Activated T-cell treated with anti-CD3 and anti-CD28 coated beads, Interleukin-2, amount 50 U/mL, for 4 hours (primary cell): Measurements from ENCODE around the gene GOLGA1. TPM values are rescaled to one million over a fixed set of nuclear protein-coding genes. Genes with fewer than 3 reads are reported as not detected.

ENCODE experiments used
- ATAC-seq, 2 donors: fragments of 200-7000 bp; cut with Tn5 transposase; one replicate each; pipeline ENCODE4 v1.10.0; 2021
- DNase-seq: peaks from one replicate; pipeline ENCODE4 v3.0.0-alpha.2; 2020
- H3K27me3 Mint-ChIP-seq: one replicate; pipeline ENCODE4 v1.8.0; 2021; ENCODE audit warnings: low read depth, mixed read lengths
- H3K36me3 Mint-ChIP-seq: one replicate; pipeline ENCODE4 v1.8.0; 2022; ENCODE audit warnings: mixed read lengths; ENCODE audit not compliant: insufficient read depth
- H3K4me1 Mint-ChIP-seq: one replicate; pipeline ENCODE4 v1.8.0; 2021; ENCODE audit warnings: low read depth, mixed read lengths
- H3K4me3 Mint-ChIP-seq: one replicate; pipeline ENCODE4 v1.8.0; 2021; ENCODE audit warnings: mild to moderate bottlenecking, moderate library complexity, mixed read lengths
- H3K9me3 Mint-ChIP-seq: one replicate; pipeline ENCODE4 v1.8.0; 2021; ENCODE audit warnings: mixed read lengths
- total RNA-seq, 3 donors: library from RNA; stranded (reverse); gene quantifications; one replicate each; pipeline ENCODE4 v1.2.1, GENCODE V29; 2021

GOLGA1 gene
- total RNA-seq, 3 donors from 2014 or later = 13.0 to 15.4 (median 14.0) TPM

GRCh38 chr9:124882231-124882630, 58.7 kb downstream of the GOLGA1 start:
- no peaks in the 10 kb centered on the region for H3K9me3 Mint-ChIP-seq
- ATAC-seq = no peak
- no peaks in the 10 kb centered on the region for H3K27me3 Mint-ChIP-seq
- peaks cover 36% of the 10 kb centered on the region for H3K36me3 Mint-ChIP-seq
- DNase-seq = no peak
- H3K4me1 Mint-ChIP-seq = no peaks in the 10 kb centered on the region
- no peak overlapping the region for H3K4me3 Mint-ChIP-seq

DNA sequence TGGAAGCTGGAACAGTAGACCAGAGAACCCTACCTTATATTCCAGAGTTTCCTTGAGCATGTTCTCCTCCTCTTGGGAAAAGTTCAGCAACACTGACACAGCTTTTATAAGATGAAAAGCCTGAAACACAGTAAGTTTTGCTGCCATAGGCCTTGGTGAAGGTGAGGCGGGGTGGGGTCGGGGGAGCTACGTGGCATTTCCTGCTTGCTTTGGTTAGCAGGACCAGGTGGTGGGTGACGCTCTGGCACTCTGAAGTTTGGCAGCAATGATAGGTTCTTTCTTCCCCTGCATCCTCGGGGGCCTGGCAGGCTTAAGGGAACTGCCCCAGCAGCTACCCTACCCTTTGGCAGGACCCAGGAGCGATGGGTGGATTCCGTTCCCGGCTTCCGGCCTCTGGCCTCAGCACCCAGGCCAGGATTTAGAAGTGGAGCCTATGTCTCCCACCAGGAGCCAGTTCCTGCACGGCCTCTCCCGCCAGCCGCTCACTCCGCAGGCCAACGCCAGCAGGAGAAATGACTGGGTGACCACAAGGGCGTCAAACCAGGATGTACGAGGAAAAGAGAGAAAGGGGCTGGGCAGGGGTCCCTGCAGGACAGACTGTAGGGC, 59.6 kb downstream of the GOLGA1 start:
- Mint-ChIP-seq H3K36me3 (peaks cover 31% of the 10 kb centered on the region), H3K27me3 (no peaks in the 10 kb centered on the region)

DNA sequence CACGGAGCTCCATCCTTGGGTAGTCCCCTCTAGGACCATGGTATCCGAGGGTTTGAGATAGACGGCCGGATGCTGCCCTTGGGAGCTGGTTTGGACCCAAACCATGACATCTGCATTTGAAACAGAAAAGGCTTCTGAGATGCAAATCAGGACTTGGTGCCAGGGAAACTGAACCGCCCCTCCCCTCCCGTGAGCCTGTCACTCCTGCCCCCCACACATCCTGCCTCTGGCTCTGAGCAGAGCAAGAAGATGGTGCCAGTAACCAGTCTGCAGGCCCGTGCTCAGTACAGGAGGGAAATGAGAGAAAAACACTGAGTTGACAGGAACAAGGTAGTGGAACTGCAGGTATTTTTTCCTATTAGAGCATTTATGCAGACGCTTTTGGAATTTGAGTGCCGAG, 60.4 kb downstream of the GOLGA1 start:
- ATAC-seq (no peak), DNase-seq (no peak)
- Mint-ChIP-seq H3K4me1 (peaks cover 3% of the 10 kb centered on the region), H3K4me3 (no peak overlapping the region), H3K36me3 (peaks cover 25% of the 10 kb centered on the region), H3K9me3 (no peaks in the 10 kb centered on the region), H3K27me3 (no peaks in the 10 kb centered on the region)

More for the DNA sequence above, 59.6 kb downstream of the GOLGA1 start:
- Mint-ChIP-seq H3K4me1 (peaks cover 3% of the 10 kb centered on the region), H3K9me3 (no peaks in the 10 kb centered on the region), H3K4me3 (no peak overlapping the region)
- ATAC-seq (no peak), DNase-seq (no peak)

DNA sequence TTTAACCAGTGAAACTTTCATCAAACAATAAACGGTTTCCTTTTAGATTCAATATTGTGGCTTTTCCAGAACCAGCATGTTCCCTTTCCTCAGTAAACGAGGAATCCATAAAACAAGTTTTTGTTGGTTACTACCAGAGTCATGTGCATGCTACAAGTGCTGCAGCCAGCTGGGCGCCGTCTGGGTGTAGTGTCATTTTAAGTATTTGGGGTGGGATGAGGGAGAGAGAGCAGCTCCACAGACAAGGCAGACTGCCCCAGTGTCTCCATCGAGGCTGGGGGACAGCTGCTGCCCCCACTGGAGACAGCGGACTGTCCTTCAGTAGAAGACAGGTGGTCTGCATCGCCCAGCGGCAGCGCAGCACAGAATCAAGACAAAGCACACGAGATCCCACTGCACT, 61.7 kb downstream of the GOLGA1 start:
- DNase-seq (no peak), ATAC-seq (no peak)
- Mint-ChIP-seq H3K36me3 (peaks cover 29% of the 10 kb centered on the region), H3K4me1 (peaks cover 12% of the 10 kb centered on the region), H3K9me3 (no peaks in the 10 kb centered on the region), H3K27me3 (no peaks in the 10 kb centered on the region), H3K4me3 (no peak overlapping the region)

DNA sequence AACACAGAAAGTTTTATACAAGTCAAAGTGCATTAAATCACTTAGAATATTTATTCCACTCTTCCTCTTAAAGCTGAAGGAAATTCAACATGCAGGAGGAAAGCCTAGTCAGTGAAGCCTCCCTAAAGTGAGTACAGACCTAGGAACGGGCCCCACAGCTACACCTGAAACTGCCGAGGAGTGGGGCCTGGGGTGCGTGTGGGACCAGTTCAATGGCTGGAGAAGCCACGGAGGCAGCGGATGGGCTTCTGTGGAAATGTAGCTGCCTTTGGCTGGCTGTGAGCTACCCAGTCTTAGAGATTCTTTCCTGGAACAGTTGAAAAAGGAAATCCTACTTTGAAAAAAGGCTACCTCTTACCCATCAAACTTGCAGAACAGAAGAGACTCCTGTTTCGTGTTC, 62.4 kb downstream of the GOLGA1 start:
- DNase-seq (no peak), ATAC-seq (no peak)
- H3K9me3 Mint-ChIP-seq = no peaks in the 10 kb centered on the region
- H3K4me3 Mint-ChIP-seq = no peak overlapping the region
- H3K36me3 Mint-ChIP-seq = peaks cover 34% of the 10 kb centered on the region
- H3K4me1 Mint-ChIP-seq = peaks cover 19% of the 10 kb centered on the region
- no peaks in the 10 kb centered on the region for H3K27me3 Mint-ChIP-seq

DNA sequence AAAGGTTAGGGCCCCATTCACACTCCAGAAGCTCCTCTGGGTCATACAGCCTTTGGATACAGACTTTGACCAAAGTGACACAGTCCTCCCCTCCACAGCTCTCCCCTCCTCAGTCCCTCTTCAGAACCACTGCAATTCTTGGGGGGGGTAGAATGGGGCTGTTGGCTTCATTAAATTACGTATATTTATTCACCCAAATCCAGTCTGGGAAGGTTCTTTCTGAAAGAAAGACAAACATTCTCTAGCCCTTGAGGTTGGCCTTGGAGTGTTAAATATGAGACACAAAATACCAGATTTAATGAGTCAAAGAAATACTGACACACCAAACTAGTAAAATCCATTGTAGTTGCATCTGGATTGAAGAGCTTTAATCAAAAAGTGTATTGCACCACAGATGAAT, 62.9 kb downstream of the GOLGA1 start:
- Mint-ChIP-seq H3K36me3 (peaks cover 39% of the 10 kb centered on the region), H3K9me3 (no peaks in the 10 kb centered on the region), H3K27me3 (no peaks in the 10 kb centered on the region), H3K4me3 (no peak overlapping the region), H3K4me1 (peaks cover 24% of the 10 kb centered on the region)
- ATAC-seq (no peak), DNase-seq (no peak)

DNA sequence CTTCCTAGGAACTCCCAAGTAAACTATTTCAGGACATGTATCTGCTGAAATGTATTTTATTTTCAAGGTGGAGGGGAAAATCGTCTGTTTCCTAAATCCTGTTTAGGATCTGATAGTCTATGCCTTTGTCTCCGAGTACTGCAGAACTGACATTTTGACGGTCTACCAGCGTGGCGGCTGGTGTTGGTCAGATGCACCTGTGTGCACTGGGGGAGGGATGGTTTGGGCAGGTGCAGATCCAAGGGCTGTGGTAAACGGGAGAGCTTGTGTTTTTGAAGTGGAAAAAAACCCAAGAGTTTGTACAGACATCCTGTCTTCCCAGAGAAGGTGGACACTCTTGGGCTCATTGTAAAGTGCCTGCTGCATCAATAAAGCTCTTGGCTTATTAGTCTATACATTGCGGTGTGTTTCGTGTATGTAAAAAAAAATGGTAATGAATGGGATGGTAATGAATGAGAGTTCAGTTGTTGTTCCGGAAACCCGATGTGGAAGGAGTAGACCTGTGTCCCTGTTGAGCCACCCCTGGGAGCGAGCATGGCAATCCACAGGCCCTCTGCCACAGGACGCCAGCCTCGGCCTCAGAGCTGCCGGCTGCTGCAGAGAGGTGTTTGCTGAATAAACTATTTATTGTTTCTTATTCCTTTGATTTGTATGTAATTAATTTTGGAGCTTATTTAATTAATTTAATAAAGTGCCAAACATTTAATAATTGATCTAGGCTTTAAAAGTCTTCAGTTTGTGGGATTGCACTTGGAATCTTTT, 63.7 kb downstream of the GOLGA1 start:
- Mint-ChIP-seq H3K4me3 (no peak overlapping the region), H3K36me3 (peaks cover 41% of the 10 kb centered on the region), H3K27me3 (no peaks in the 10 kb centered on the region), H3K9me3 (no peaks in the 10 kb centered on the region), H3K4me1 (peaks cover 32% of the 10 kb centered on the region)
- DNase-seq (no peak), ATAC-seq (no peak)

DNA sequence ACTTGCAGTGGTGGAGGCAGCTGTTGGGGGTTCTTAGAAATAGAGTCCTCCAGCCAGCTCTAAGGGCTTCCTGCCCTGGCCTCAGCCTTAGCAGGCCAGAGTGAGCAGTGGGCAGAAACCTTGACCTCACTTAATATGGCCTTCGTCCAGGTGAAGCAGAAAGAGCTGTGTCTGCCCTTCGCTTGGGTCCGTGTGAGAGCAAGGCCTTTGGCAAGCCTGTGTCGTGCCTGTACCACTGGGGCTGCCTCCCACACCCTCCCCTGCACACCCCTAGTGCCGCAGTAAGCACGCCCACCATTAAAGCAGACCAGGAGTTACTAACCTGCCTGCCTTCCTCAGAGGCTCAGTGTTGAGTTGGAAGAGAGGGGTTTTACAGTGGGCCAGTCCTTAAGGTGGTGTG, 65.4 kb downstream of the GOLGA1 start:
- H3K9me3 Mint-ChIP-seq = no peaks in the 10 kb centered on the region
- DNase-seq = no peak
- H3K36me3 Mint-ChIP-seq = peaks cover 49% of the 10 kb centered on the region
- H3K4me3 Mint-ChIP-seq = no peak overlapping the region
- no peak for ATAC-seq
- H3K4me1 Mint-ChIP-seq = peaks cover 49% of the 10 kb centered on the region
- H3K27me3 Mint-ChIP-seq = no peaks in the 10 kb centered on the region

GRCh38 chr9:124873664-124874063, 67.2 kb downstream of the GOLGA1 start:
- DNase-seq = no peak
- no peak for ATAC-seq
- Mint-ChIP-seq H3K4me1 (peaks cover 52% of the 10 kb centered on the region), H3K4me3 (peak overlapping the region; percentile 97), H3K27me3 (no peaks in the 10 kb centered on the region), H3K9me3 (no peaks in the 10 kb centered on the region), H3K36me3 (peaks cover 45% of the 10 kb centered on the region)

DNA sequence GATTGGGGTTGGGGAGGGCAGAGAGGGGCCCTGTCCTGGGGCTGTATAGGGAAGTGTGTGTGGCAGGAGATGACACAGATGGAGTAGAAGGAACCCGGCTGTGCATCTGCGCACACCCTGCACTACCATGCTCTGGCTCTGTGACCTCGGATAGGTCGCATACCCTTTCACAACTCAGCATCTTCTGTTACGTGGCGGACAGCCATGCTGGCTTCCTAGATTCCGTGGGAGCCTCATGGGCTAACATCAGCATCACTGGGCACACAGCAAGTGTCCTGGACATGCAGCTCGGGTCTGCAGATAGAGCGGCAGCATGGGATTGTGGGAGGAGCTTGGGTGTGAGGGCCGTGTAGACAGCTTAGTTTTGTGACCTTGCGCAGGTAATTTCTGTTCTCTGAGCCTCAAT, 69.7 kb downstream of the GOLGA1 start:
- Mint-ChIP-seq H3K27me3 (no peaks in the 10 kb centered on the region), H3K4me1 (peaks cover 59% of the 10 kb centered on the region), H3K36me3 (peaks cover 37% of the 10 kb centered on the region), H3K9me3 (no peaks in the 10 kb centered on the region), H3K4me3 (peak overlapping the region; percentile 97)
- ATAC-seq = no peak
- no peak for DNase-seq

DNA sequence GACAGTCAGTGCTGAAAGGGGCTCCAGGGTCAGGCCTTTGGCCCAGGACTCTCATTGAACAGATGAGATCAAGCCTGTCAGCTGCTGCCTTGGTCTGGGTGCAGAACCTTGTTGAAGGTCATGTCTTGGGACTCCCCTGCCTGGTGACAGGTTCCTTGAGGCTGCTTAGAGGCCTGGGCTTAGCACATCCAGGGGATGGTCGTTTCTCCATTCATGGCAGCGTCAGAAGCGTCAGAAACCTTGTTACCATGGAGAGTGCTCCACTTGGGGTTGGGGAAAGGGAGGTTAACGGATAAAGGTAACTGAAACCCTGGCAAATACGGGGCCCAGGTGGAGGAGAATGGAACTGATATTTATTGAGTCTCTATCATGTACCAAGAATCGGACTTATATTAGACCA, 70.2 kb downstream of the GOLGA1 start:
- Mint-ChIP-seq H3K36me3 (peaks cover 37% of the 10 kb centered on the region), H3K9me3 (no peaks in the 10 kb centered on the region), H3K27me3 (no peaks in the 10 kb centered on the region), H3K4me1 (peaks cover 59% of the 10 kb centered on the region), H3K4me3 (peak overlapping the region; percentile 97)
- DNase-seq (no peak), ATAC-seq (no peak)

DNA sequence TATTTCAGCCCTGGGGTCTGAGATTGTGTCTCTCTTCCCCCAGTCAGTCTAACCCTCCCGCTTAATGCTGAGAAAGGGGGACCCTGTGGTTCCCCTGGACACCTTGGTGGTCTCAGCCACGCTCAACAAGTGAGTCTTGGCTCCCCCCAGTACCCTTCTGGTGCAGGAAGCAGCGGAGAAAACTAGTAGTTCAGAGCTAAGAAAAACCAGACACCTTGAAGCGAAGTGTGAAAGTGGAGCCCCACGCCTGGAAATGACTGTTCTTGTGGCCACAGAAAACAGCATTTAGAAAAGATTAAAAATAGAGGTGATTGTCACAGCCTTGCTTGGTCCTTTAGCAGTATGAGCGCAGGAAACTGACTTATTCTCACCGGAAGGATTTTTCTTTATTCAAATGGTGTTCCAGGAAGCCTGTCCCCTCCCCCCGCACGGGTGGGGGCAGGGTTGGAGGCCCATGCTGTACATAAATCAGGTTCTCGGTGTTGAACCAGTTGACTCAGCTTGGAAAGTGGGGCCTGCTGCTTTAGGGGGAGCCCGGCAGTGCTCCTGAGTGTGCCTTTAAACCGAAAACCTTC, 70.8 kb downstream of the GOLGA1 start:
- Mint-ChIP-seq H3K27me3 (no peaks in the 10 kb centered on the region), H3K4me1 (peaks cover 56% of the 10 kb centered on the region), H3K9me3 (no peaks in the 10 kb centered on the region), H3K36me3 (peaks cover 34% of the 10 kb centered on the region), H3K4me3 (peak overlapping the region; percentile 97)
- DNase-seq (peak; percentile 85), ATAC-seq (peak; percentile 61 to 62)

GRCh38 chr9:124869466-124869985, 71.4 kb downstream of the GOLGA1 start:
- peak; percentile 27 to 35 for ATAC-seq
- no peaks in the 10 kb centered on the region for H3K27me3 Mint-ChIP-seq

DNA sequence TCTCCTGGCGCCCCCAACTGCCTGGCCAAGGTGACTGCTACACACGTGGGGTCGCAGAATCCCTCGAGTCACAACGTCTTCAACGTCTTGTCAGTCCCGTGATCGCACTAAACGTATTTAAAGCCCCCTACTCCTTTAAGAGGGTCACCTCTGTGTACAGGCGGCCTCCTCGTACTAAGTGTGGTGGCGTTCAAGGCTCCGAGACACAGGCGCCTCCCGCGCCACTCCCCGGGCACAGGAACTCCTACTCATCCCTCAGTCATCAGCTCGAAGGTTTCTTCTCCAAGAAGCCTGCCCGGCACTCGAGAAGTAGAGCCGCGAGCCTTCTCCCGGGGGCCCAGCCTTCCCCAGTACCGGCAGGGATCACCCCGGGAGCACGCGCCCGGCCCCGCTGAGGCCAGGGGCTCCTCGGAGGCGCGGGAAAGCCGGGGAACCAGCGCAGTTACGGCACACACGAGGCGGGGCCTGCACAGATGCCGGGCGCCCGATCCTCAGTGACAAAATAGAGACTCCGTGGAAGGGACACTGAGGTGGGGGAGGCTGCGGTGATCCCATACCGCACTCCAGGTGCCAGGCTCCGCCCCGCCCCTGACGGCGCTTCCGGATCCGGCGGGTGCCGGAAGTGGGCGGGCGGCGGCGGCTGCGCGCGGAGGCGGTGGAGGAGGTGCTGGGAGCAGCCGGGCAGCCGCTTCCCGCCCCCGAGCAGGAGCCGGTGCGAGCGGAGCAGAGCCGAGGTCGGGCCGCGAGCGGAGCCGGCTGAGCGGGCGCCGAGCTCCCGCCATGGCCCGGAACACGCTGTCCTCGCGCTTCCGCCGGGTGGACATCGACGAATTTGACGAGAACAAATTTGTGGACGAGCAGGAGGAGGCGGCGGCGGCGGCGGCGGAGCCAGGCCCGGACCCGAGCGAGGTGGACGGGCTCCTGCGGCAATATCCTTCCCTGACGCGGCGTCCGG, 72.1 kb downstream of the GOLGA1 start:
- no peaks in the 10 kb centered on the region for H3K9me3 Mint-ChIP-seq
- H3K27me3 Mint-ChIP-seq = no peaks in the 10 kb centered on the region
- H3K4me3 Mint-ChIP-seq = peak overlapping the region; percentile 97
- peaks cover 26% of the 10 kb centered on the region for H3K36me3 Mint-ChIP-seq
- DNase-seq (peak; percentile 90), ATAC-seq (peak; percentile 66 to 72)
- H3K4me1 Mint-ChIP-seq = peaks cover 48% of the 10 kb centered on the region

More at GRCh38 chr9:124869466-124869985, 71.4 kb downstream of the GOLGA1 start:
- peak; percentile 25 for DNase-seq
- Mint-ChIP-seq H3K36me3 (peaks cover 29% of the 10 kb centered on the region), H3K4me3 (peak overlapping the region; percentile 97), H3K9me3 (no peaks in the 10 kb centered on the region), H3K4me1 (peaks cover 51% of the 10 kb centered on the region)
